DOHH2 (cell line): ENCODE data around the gene CHD6.

Source experiments
- EZH2phosphoT487 ChIP-seq: fragments of 200-600 bp; sonication (generic); IDR thresholded peaks from 2 replicates; pipeline ENCODE4 v1.6.1; 2017; ENCODE audit warnings: borderline replicate concordance, mild to moderate bottlenecking, antibody characterized with exemption, low read length, moderate library complexity, mixed read lengths
- TF ChIP-seq, protein P1 (sequence below): fragments of 200-600 bp; sonication (generic); IDR thresholded peaks from one replicate; pipeline ENCODE4 v1.5.1; 2014; ENCODE audit warnings: antibody characterized with exemption, mild to moderate bottlenecking, low read depth, low read length; ENCODE audit not compliant: poor library complexity, severe bottlenecking

DNA sequence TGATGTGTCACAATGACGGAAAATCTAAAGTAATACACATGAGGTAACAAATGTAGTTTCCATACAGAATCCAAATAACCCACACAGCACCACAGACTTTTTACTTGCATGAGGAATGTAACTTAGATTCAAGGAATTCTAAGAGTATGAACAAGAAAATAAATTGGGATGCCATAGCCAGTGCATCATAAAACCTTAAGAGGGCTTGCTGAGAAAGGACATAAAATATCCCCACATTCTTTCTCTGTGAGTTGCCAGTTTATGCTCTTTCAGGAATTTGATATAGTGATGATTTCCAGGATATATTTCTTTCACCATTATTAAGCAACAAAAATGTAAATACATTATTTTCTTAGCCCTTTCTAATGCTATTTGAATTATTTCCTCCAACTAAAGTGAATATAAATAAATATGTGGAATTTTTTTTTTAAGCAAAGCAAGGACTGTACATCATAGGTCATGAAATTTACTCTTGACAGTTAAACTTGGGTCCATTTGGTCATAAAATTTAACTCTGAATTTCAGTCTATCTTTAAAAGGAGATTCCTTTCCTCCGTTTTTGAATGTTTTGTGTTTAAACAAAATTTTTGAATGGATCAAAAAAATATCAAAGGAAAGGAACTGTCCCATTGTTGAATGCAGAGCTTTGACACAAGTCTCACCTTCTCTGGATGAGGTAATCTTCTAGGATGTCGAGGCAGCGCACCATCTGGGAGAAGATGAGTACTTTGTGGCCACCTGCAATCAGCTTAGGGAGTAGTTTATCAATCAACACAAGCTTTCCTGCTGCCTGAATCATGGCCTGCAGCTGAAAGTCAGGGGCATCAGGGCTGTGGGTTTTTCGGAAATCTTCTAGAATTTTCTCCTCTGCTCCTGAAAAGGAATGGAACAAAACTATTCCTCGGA, 135.3 kb downstream of the CHD6 start:
- no peak for TF ChIP-seq EZH2phosphoT487
- TF ChIP-seq, protein P1, sequence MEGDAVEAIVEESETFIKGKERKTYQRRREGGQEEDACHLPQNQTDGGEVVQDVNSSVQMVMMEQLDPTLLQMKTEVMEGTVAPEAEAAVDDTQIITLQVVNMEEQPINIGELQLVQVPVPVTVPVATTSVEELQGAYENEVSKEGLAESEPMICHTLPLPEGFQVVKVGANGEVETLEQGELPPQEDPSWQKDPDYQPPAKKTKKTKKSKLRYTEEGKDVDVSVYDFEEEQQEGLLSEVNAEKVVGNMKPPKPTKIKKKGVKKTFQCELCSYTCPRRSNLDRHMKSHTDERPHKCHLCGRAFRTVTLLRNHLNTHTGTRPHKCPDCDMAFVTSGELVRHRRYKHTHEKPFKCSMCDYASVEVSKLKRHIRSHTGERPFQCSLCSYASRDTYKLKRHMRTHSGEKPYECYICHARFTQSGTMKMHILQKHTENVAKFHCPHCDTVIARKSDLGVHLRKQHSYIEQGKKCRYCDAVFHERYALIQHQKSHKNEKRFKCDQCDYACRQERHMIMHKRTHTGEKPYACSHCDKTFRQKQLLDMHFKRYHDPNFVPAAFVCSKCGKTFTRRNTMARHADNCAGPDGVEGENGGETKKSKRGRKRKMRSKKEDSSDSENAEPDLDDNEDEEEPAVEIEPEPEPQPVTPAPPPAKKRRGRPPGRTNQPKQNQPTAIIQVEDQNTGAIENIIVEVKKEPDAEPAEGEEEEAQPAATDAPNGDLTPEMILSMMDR = no peak
